GM12878 (cell line): Measurements from ENCODE around the gene FANCC.

ENCODE experiments used
- MXI1 ChIP-seq: fragments of 150-350 bp; IDR thresholded peaks from 2 replicates; pipeline ENCODE4 v1.6.1; 2011; ENCODE audit warnings: low read depth, mild to moderate bottlenecking, inconsistent platforms, low read length, improper control_type of control experiment
- POLR2A ChIP-seq: IDR thresholded peaks from 2 replicates; pipeline ENCODE4 v1.6.1; 2011; ENCODE audit warnings: low read depth, mild to moderate bottlenecking, low read length
- SIN3A ChIP-seq: IDR thresholded peaks from 2 replicates; pipeline ENCODE4 v1.6.1; 2012; ENCODE audit warnings: low read depth, low read length, improper control_type of control experiment
- TF ChIP-seq, protein P1 (sequence below): IDR thresholded peaks from 2 replicates; pipeline ENCODE4 v1.6.1; 2011; ENCODE audit warnings: low read depth, low read length, improper control_type of control experiment, borderline replicate concordance
- TF ChIP-seq, protein P2 (sequence below), 3 experiments: IDR thresholded peaks in 2 of 3; conservative IDR thresholded peaks in 1 of 3; 2 replicates each; pipeline ENCODE4 v1.5.1; 2011; ENCODE audit warnings: low read depth in 3 of 3, low read length in 3 of 3, mild to moderate bottlenecking in 3 of 3, control low read depth in 2 of 3, moderate library complexity in 2 of 3, inconsistent platforms in 1 of 3, mixed read lengths in 1 of 3; ENCODE audit not compliant: control insufficient read depth in 2 of 3, insufficient read depth in 1 of 3; ENCODE audit errors: extremely low read depth in 1 of 3

DNA sequence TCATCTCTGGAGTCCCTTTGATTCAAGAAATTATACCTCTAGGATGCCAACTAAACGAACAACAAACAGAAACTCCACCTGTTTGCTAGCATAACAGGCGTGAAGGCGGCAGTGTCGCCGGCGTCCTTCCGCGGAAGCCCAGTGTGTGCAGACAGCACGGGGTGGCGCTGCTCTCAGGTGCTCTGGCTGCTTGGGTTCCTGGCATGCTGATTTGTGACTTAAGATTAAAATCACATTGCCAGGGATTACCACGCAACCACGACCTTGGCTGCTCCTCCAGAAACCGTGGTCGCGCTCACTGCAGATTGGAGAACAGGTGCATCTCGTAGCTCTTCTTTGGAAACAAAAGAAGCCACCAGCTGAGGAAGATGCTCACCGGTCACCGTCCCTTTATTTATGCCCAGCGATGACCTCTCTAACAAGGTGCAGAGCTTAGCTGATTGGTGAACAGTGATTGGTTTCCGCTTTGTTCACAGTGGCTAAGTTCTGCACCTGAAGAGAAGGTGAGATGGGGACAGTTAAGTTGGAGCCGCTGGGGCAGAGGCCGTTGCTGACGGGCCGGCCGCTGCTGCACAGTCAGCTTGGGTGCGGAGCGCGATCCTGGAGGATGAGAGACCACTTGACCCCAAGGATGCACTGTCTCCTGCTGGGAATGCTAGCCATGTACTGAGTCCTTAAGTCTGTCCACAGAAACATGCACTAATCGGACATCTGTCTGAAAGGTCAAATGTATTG is 232.3 kb downstream of the FANCC start:
- TF ChIP-seq SIN3A (no peak), POLR2A (no peak), MXI1 (no peak)
- TF ChIP-seq, protein P1, sequence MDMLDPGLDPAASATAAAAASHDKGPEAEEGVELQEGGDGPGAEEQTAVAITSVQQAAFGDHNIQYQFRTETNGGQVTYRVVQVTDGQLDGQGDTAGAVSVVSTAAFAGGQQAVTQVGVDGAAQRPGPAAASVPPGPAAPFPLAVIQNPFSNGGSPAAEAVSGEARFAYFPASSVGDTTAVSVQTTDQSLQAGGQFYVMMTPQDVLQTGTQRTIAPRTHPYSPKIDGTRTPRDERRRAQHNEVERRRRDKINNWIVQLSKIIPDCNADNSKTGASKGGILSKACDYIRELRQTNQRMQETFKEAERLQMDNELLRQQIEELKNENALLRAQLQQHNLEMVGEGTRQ: no peak
- TF ChIP-seq, protein P2, sequence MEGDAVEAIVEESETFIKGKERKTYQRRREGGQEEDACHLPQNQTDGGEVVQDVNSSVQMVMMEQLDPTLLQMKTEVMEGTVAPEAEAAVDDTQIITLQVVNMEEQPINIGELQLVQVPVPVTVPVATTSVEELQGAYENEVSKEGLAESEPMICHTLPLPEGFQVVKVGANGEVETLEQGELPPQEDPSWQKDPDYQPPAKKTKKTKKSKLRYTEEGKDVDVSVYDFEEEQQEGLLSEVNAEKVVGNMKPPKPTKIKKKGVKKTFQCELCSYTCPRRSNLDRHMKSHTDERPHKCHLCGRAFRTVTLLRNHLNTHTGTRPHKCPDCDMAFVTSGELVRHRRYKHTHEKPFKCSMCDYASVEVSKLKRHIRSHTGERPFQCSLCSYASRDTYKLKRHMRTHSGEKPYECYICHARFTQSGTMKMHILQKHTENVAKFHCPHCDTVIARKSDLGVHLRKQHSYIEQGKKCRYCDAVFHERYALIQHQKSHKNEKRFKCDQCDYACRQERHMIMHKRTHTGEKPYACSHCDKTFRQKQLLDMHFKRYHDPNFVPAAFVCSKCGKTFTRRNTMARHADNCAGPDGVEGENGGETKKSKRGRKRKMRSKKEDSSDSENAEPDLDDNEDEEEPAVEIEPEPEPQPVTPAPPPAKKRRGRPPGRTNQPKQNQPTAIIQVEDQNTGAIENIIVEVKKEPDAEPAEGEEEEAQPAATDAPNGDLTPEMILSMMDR (IDR thresholded peaks at IDR 0.05 in 2 of 3, conservative IDR thresholded peaks at IDR 0.05 in 1 of 3; ENCODE audit: control insufficient read depth in 2 of 3, extremely low read depth in 1 of 3, insufficient read depth in 1 of 3, low read depth in 3 of 3, low read length in 3 of 3): no peak
